ENCODE results near the gene CSNK1G2. TPM values are rescaled to one million over a fixed set of nuclear protein-coding genes. Genes with fewer than 3 reads are reported as not detected.

The CSNK1G2 gene
- total RNA-seq, 5 donors from 2014 or later (not counting 1 experiment from before 2014, with no cell fraction given): 104 to 181 (median 161) TPM

- CTCF ChIA-PET: no interaction called here
- no peaks in the 10 kb centered on the region for H3K9me3 ChIP-seq
- no peak overlapping the region for H3K27ac Mint-ChIP-seq
Measured at GRCh38 chr19:1975162-1975480, 34.1 kb downstream of the CSNK1G2 start.

DNA sequence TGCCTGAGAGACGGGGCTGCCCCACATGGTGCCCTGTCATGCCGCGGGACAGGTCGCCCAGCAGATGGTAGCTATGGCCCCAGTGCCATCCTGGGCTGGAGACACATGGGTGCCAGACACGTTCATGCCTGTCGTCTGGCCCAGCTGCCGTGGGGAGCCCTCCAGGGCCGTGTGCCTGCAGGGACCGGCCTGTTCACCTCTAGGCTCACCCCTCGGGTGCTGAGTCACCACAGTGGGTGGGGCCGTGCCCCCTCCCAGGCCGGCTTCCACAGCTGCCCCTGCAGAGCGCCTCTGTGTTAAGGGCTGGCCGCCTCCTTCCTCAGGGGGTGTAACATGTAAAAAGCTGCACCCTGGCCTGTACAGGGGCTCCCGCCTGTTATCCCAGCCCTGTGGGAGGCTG lies 36.1 kb downstream of the CSNK1G2 start:
- peaks cover 0 to 8% of the 10 kb centered on the region in 2 experiments for H3K4me1 ChIP-seq (ENCODE audit: control insufficient read depth in 1 of 2, extremely low read depth in 1 of 2, insufficient read depth in 2 of 2, low read length in 2 of 2)
- no peaks in the 10 kb centered on the region for H3K9me3 ChIP-seq
- no peak overlapping the region for H3K27ac ChIP-seq (ENCODE audit: low read length)
- H3K27ac Mint-ChIP-seq: no peak overlapping the region
- DNase-seq: no peak
- POLR2A ChIA-PET: no interaction called here
- peaks cover 0 to 9% (median 7%) of the 10 kb centered on the region in 3 donors for H3K4me1 Mint-ChIP-seq
- H3K27me3 Mint-ChIP-seq: no peaks in the 10 kb centered on the region
- WGBS (ENCODE audit: insufficient coverage): 95% methylated on average over 13 of the region's 15 CpGs
- H3K36me3 ChIP-seq (ENCODE audit: control insufficient read depth in 2 of 2, extremely low read depth in 1 of 2, insufficient read depth in 1 of 2, low read length in 1 of 2): peaks cover 19 to 56% of the 10 kb centered on the region in 2 donors
- ATAC-seq (replicated peaks in 1 of 4): no peak
- no peak overlapping the region for H3K4me3 ChIP-seq (ENCODE audit: control insufficient read depth in 1 of 2, extremely low read depth in 1 of 2, low read length in 1 of 2)
- H3K36me3 Mint-ChIP-seq: peaks cover 16% of the 10 kb centered on the region
- H3K4me3 Mint-ChIP-seq: no peak overlapping the region
- no peaks in the 10 kb centered on the region for H3K27me3 ChIP-seq (replicated peaks in 1 of 2; ENCODE audit: control insufficient read depth in 2 of 2, extremely low read depth in 1 of 2, insufficient read depth in 2 of 2, low read length in 1 of 2)
- CTCF ChIA-PET: interaction anchor here in 1 of 2 donors (0.6 kb wide), 1 partner anchor 12 kb away, joined by 3 read pairs; no protein-coding TSS in a partner anchor
- no peaks in the 10 kb centered on the region for H3K9me3 Mint-ChIP-seq

More at GRCh38 chr19:1975162-1975480, 34.1 kb downstream of the CSNK1G2 start:
- DNase-seq: no peak
- no peaks in the 10 kb centered on the region for H3K27me3 ChIP-seq (replicated peaks in 1 of 2; ENCODE audit: control insufficient read depth in 2 of 2, extremely low read depth in 1 of 2, insufficient read depth in 2 of 2, low read length in 1 of 2)
- no peak overlapping the region for H3K4me3 ChIP-seq (ENCODE audit: control insufficient read depth in 1 of 2, extremely low read depth in 1 of 2, low read length in 1 of 2)
- peaks cover 0 to 10% (median 10%) of the 10 kb centered on the region in 3 donors for H3K4me1 Mint-ChIP-seq
- POLR2A ChIA-PET: interaction anchor here in 1 of 2 donors (0.7 kb wide), 1 partner anchor 67 kb away, joined by 3 read pairs; no protein-coding TSS in a partner anchor
- peaks cover 10 to 49% of the 10 kb centered on the region in 2 donors for H3K36me3 ChIP-seq (ENCODE audit: control insufficient read depth in 2 of 2, extremely low read depth in 1 of 2, insufficient read depth in 1 of 2, low read length in 1 of 2)
- peaks cover 6% of the 10 kb centered on the region for H3K36me3 Mint-ChIP-seq
- H3K4me1 ChIP-seq (ENCODE audit: control insufficient read depth in 1 of 2, extremely low read depth in 1 of 2, insufficient read depth in 2 of 2, low read length in 2 of 2): peaks cover 0 to 18% of the 10 kb centered on the region in 2 experiments
- no peak for ATAC-seq (replicated peaks in 1 of 4)
- no peaks in the 10 kb centered on the region for H3K9me3 Mint-ChIP-seq
- no peak overlapping the region for H3K4me3 Mint-ChIP-seq
- 97% methylated on average over 20 of the region's 20 CpGs for WGBS (ENCODE audit: insufficient coverage)
- H3K27me3 Mint-ChIP-seq: no peaks in the 10 kb centered on the region
- H3K27ac ChIP-seq (ENCODE audit: low read length): no peak overlapping the region

GRCh38 chr19:1978346-1978894 lies 37.4 kb downstream of the CSNK1G2 start:
- Mint-ChIP-seq H3K27me3 (no peaks in the 10 kb centered on the region), H3K4me3 (no peak overlapping the region), H3K27ac (no peak overlapping the region), H3K4me1 (peaks cover 0 to 2% (median 2%) of the 10 kb centered on the region in 3 donors), H3K36me3 (peaks cover 21% of the 10 kb centered on the region), H3K9me3 (no peaks in the 10 kb centered on the region)
- CTCF ChIA-PET: no interaction called here
- Histone ChIP-seq H3K27ac (ENCODE audit: low read length) (no peak overlapping the region), H3K4me3 (ENCODE audit: control insufficient read depth in 1 of 2, extremely low read depth in 1 of 2, low read length in 1 of 2) (no peak overlapping the region), H3K36me3 (ENCODE audit: control insufficient read depth in 2 of 2, extremely low read depth in 1 of 2, insufficient read depth in 1 of 2, low read length in 1 of 2) (peaks cover 22 to 62% of the 10 kb centered on the region in 2 donors), H3K4me1 (ENCODE audit: control insufficient read depth in 1 of 2, extremely low read depth in 1 of 2, insufficient read depth in 2 of 2, low read length in 2 of 2) (peaks cover 0 to 8% of the 10 kb centered on the region in 2 experiments), H3K27me3 (replicated peaks in 1 of 2; ENCODE audit: control insufficient read depth in 2 of 2, extremely low read depth in 1 of 2, insufficient read depth in 2 of 2, low read length in 1 of 2) (no peaks in the 10 kb centered on the region), H3K9me3 (no peaks in the 10 kb centered on the region)
- WGBS (ENCODE audit: insufficient coverage): 97% methylated on average over 45 of the region's 51 CpGs
- POLR2A ChIA-PET: no interaction called here
- no peak for DNase-seq
- ATAC-seq (replicated peaks in 1 of 4): no peak

GRCh38 chr19:1979017-1979416 lies 38.0 kb downstream of the CSNK1G2 start:
- ATAC-seq (replicated peaks in 1 of 4) (no peak), DNase-seq (no peak)
- Histone ChIP-seq H3K27ac (ENCODE audit: low read length) (no peak overlapping the region), H3K4me1 (ENCODE audit: control insufficient read depth in 1 of 2, extremely low read depth in 1 of 2, insufficient read depth in 2 of 2, low read length in 2 of 2) (peaks cover 0 to 7% of the 10 kb centered on the region in 2 experiments), H3K9me3 (no peaks in the 10 kb centered on the region), H3K36me3 (ENCODE audit: control insufficient read depth in 2 of 2, extremely low read depth in 1 of 2, insufficient read depth in 1 of 2, low read length in 1 of 2) (peaks cover 22 to 62% of the 10 kb centered on the region in 2 donors), H3K27me3 (replicated peaks in 1 of 2; ENCODE audit: control insufficient read depth in 2 of 2, extremely low read depth in 1 of 2, insufficient read depth in 2 of 2, low read length in 1 of 2) (no peaks in the 10 kb centered on the region), H3K4me3 (ENCODE audit: control insufficient read depth in 1 of 2, extremely low read depth in 1 of 2, low read length in 1 of 2) (no peak overlapping the region)
- no peaks in the 10 kb centered on the region for H3K4me1 Mint-ChIP-seq
- peaks cover 21% of the 10 kb centered on the region for H3K36me3 Mint-ChIP-seq
- no peaks in the 10 kb centered on the region for H3K27me3 Mint-ChIP-seq
- ChIA-PET POLR2A (no interaction called here), CTCF (no interaction called here)
- WGBS (ENCODE audit: insufficient coverage): 98% methylated on average over 32 of the region's 43 CpGs
- H3K9me3 Mint-ChIP-seq: no peaks in the 10 kb centered on the region
- H3K4me3 Mint-ChIP-seq: no peak overlapping the region
- H3K27ac Mint-ChIP-seq: no peak overlapping the region

DNA sequence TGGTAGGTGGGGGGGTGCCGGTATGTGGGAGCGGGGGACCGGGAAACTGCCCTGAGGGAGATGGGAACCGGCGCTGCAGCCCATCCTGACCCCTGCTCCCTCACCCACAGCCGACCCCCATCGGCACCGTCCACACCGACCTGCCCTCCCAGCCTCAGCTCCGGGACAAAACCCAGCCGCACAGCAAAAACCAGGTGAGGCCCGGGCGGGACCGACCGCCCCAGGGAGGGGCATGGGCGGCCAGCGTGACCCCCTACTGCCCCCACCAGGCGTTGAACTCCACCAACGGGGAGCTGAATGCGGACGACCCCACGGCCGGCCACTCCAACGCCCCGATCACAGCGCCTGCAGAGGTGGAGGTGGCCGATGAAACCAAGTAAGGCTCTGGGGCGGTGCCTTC lies 38.7 kb downstream of the CSNK1G2 start:
- DNase-seq: no peak
- WGBS (ENCODE audit: insufficient coverage): 98% methylated on average over 8 of the region's 28 CpGs
- H3K27ac Mint-ChIP-seq: no peak overlapping the region
- Histone ChIP-seq H3K36me3 (ENCODE audit: control insufficient read depth in 2 of 2, extremely low read depth in 1 of 2, insufficient read depth in 1 of 2, low read length in 1 of 2) (peaks cover 18 to 57% of the 10 kb centered on the region in 2 donors), H3K27me3 (replicated peaks in 1 of 2; ENCODE audit: control insufficient read depth in 2 of 2, extremely low read depth in 1 of 2, insufficient read depth in 2 of 2, low read length in 1 of 2) (no peaks in the 10 kb centered on the region), H3K27ac (ENCODE audit: low read length) (no peak overlapping the region), H3K4me1 (ENCODE audit: control insufficient read depth in 1 of 2, extremely low read depth in 1 of 2, insufficient read depth in 2 of 2, low read length in 2 of 2) (peaks cover 0 to 1% of the 10 kb centered on the region in 2 experiments), H3K4me3 (ENCODE audit: control insufficient read depth in 1 of 2, extremely low read depth in 1 of 2, low read length in 1 of 2) (no peak overlapping the region), H3K9me3 (no peaks in the 10 kb centered on the region)
- H3K36me3 Mint-ChIP-seq: peaks cover 21% of the 10 kb centered on the region
- H3K9me3 Mint-ChIP-seq: no peaks in the 10 kb centered on the region
- no peak overlapping the region for H3K4me3 Mint-ChIP-seq
- H3K4me1 Mint-ChIP-seq: no peaks in the 10 kb centered on the region
- no peaks in the 10 kb centered on the region for H3K27me3 Mint-ChIP-seq
- no peak for ATAC-seq (replicated peaks in 1 of 4)
- POLR2A ChIA-PET: no interaction called here
- CTCF ChIA-PET: no interaction called here

DNA sequence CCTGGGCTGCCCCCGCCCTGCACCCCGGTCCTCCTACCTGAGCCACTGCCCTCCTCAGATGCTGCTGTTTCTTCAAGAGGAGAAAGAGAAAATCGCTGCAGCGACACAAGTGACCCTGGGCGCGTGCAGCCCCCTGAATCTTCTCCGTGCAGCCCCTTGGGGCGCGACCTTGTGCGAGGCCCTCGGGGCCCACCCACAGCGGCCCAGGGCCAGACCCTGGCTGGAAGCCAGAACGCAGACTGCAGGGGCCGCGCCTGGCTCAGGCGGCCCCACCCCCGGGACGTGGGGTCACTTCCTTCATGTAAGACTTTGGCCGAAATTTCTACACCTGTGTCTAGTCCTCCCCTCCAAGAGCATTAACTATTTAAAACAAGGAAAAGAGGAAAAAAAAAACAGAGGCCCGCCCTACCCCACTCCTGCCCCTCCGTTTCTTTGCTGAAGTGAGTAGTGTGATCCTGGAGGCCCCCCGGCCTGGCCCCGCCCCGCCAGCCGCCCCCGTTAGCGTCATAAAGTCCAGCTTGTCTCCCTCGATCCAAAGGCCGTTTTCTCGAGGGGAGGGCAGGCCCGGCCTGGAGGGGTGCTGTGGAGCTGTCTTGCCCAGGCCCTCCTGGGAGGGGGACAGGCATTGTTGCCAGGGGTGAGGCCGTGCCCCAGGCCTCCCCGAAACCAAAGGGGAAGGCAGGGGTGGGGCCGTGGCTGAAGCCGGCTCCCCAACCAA lies 39.3 kb downstream of the CSNK1G2 start:
- no peak for DNase-seq

More for the DNA sequence above, 39.3 kb downstream of the CSNK1G2 start:
- Histone ChIP-seq H3K36me3 (ENCODE audit: control insufficient read depth in 2 of 2, extremely low read depth in 1 of 2, insufficient read depth in 1 of 2, low read length in 1 of 2) (peaks cover 13 to 57% of the 10 kb centered on the region in 2 donors), H3K9me3 (no peaks in the 10 kb centered on the region), H3K4me3 (ENCODE audit: control insufficient read depth in 1 of 2, extremely low read depth in 1 of 2, low read length in 1 of 2) (no peak overlapping the region), H3K27me3 (replicated peaks in 1 of 2; ENCODE audit: control insufficient read depth in 2 of 2, extremely low read depth in 1 of 2, insufficient read depth in 2 of 2, low read length in 1 of 2) (no peaks in the 10 kb centered on the region), H3K27ac (ENCODE audit: low read length) (no peak overlapping the region), H3K4me1 (ENCODE audit: control insufficient read depth in 1 of 2, extremely low read depth in 1 of 2, insufficient read depth in 2 of 2, low read length in 2 of 2) (no peaks in the 10 kb centered on the region)
- 96% methylated on average over 26 of the region's 35 CpGs for WGBS (ENCODE audit: insufficient coverage)
- Mint-ChIP-seq H3K36me3 (peaks cover 22% of the 10 kb centered on the region), H3K4me1 (no peaks in the 10 kb centered on the region), H3K9me3 (no peaks in the 10 kb centered on the region), H3K4me3 (no peak overlapping the region), H3K27ac (no peak overlapping the region), H3K27me3 (no peaks in the 10 kb centered on the region)
- ATAC-seq (replicated peaks in 1 of 4): no peak
- CTCF ChIA-PET: no interaction called here
- POLR2A ChIA-PET: no interaction called here

Measured in T-cell (primary cell).